Measurements from ENCODE around the gene ZNF350. TPM values are rescaled to one million over a fixed set of nuclear protein-coding genes. Genes with fewer than 3 reads are reported as not detected.

The ZNF350 gene
- total and polyA plus RNA-seq, 2 of the 13 experiments (the other 11 are each of a cell fraction or from before 2014, with no cell fraction given), result 3.7 to 6.9 TPM

DNA sequence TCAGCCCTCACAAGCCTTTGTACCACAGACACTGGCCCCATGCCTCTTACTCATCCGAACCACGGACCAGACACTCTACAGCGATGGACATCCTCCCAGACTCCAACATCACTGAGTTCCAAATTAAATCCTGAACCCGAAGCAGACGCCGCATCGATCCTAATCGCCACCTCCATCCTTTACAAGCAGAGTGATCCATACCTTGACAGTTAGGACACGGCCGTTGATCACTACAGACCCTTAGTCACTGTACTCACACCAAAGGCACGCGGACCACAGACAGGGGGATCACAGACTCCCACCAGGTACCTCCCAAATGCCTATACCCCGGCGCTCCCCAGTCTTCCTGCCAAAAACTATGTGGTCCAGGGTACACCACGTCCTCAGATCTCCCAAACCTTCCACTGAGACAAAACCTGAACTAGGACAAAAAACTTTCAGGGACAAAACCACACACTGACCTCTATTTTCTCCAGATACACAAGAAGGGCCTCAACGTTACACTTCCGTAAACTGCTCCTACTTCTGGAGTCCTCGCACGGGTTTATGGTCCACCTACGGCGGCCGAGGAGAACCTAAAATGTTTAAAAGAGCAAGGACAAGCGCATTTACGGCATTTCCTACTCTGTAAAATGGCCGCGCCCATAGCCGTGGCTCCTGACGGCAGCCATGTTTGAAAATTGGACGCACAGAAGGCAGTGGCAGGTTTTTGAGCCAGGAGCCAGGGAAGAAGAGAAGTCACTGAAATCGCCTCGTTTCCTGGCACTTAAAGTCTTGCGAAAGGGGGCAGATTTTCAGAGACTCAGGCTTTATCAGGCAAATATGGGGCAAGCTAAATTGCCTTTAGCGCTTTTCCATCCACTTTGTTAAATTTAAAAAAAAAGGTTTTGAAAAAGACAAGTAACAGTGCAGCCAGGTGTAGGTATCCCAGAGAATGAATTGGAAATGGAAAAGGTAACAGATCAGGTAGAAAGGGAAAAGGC is at the start of gene ZNF350 (continued):
- TF ChIP-seq, protein P1, sequence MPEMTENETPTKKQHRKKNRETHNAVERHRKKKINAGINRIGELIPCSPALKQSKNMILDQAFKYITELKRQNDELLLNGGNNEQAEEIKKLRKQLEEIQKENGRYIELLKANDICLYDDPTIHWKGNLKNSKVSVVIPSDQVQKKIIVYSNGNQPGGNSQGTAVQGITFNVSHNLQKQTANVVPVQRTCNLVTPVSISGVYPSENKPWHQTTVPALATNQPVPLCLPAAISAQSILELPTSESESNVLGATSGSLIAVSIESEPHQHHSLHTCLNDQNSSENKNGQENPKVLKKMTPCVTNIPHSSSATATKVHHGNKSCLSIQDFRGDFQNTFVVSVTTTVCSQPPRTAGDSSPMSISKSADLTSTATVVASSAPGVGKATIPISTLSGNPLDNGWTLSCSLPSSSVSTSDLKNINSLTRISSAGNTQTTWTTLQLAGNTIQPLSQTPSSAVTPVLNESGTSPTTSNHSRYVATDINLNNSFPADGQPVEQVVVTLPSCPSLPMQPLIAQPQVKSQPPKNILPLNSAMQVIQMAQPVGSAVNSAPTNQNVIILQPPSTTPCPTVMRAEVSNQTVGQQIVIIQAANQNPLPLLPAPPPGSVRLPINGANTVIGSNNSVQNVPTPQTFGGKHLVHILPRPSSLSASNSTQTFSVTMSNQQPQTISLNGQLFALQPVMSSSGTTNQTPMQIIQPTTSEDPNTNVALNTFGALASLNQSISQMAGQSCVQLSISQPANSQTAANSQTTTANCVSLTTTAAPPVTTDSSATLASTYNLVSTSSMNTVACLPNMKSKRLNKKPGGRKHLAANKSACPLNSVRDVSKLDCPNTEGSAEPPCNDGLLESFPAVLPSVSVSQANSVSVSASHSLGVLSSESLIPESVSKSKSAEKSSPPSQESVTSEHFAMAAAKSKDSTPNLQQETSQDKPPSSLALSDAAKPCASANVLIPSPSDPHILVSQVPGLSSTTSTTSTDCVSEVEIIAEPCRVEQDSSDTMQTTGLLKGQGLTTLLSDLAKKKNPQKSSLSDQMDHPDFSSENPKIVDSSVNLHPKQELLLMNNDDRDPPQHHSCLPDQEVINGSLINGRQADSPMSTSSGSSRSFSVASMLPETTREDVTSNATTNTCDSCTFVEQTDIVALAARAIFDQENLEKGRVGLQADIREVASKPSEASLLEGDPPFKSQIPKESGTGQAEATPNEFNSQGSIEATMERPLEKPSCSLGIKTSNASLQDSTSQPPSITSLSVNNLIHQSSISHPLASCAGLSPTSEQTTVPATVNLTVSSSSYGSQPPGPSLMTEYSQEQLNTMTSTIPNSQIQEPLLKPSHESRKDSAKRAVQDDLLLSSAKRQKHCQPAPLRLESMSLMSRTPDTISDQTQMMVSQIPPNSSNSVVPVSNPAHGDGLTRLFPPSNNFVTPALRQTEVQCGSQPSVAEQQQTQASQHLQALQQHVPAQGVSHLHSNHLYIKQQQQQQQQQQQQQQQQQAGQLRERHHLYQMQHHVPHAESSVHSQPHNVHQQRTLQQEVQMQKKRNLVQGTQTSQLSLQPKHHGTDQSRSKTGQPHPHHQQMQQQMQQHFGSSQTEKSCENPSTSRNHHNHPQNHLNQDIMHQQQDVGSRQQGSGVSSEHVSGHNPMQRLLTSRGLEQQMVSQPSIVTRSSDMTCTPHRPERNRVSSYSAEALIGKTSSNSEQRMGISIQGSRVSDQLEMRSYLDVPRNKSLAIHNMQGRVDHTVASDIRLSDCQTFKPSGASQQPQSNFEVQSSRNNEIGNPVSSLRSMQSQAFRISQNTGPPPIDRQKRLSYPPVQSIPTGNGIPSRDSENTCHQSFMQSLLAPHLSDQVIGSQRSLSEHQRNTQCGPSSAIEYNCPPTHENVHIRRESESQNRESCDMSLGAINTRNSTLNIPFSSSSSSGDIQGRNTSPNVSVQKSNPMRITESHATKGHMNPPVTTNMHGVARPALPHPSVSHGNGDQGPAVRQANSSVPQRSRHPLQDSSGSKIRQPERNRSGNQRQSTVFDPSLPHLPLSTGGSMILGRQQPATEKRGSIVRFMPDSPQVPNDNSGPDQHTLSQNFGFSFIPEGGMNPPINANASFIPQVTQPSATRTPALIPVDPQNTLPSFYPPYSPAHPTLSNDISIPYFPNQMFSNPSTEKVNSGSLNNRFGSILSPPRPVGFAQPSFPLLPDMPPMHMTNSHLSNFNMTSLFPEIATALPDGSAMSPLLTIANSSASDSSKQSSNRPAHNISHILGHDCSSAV (CRISPR knock-in tag; IDR thresholded peaks at IDR 0.05; ENCODE audit: borderline replicate concordance), result no peak
- TF ChIP-seq CENPT (CRISPR knock-in tag; IDR thresholded peaks at IDR 0.05; ENCODE audit: low read depth) (no peak), POLR2A (IDR thresholded peaks at IDR 0.05; ENCODE audit: insufficient read depth in 1 of 2, low read depth in 2 of 2, low read length in 2 of 2) (peak; percentile 53 to 72; a peak in 3 of 4 replicates), ELF1 (CRISPR knock-in tag; IDR thresholded peaks at IDR 0.05) (peak; percentile 99), ZNF460 (CRISPR knock-in tag; IDR thresholded peaks at IDR 0.05; ENCODE audit: borderline replicate concordance) (no peak), ZNF17 (CRISPR knock-in tag; IDR thresholded peaks at IDR 0.05) (no peak), ZNF749 (CRISPR knock-in tag; IDR thresholded peaks at IDR 0.05; ENCODE audit: borderline replicate concordance) (no peak), HOXA3 (CRISPR knock-in tag; IDR thresholded peaks at IDR 0.05) (peak; percentile 95), ZNF773 (CRISPR knock-in tag; IDR thresholded peaks at IDR 0.05; ENCODE audit: borderline replicate concordance) (peak; percentile 52; the same call in 1 of the 2 replicates), ZFY (CRISPR knock-in tag; IDR thresholded peaks at IDR 0.05) (peak; percentile 87), NFIC (IDR thresholded peaks at IDR 0.05; ENCODE audit: low read length) (peak; percentile 47; the same call in 1 of the 2 replicates), ERF (CRISPR knock-in tag; IDR thresholded peaks at IDR 0.05) (peak; percentile 88), CCAR2 (optimal IDR thresholded peaks at IDR 0.05; ENCODE audit: low read depth, low read length) (no peak), HDAC1 (CRISPR knock-in tag; IDR thresholded peaks at IDR 0.05) (peak; percentile 85), POLR2AphosphoS5 (IDR thresholded peaks at IDR 0.05; ENCODE audit: low read depth, low read length) (peak; percentile 78)
- TF ChIP-seq, protein P2, sequence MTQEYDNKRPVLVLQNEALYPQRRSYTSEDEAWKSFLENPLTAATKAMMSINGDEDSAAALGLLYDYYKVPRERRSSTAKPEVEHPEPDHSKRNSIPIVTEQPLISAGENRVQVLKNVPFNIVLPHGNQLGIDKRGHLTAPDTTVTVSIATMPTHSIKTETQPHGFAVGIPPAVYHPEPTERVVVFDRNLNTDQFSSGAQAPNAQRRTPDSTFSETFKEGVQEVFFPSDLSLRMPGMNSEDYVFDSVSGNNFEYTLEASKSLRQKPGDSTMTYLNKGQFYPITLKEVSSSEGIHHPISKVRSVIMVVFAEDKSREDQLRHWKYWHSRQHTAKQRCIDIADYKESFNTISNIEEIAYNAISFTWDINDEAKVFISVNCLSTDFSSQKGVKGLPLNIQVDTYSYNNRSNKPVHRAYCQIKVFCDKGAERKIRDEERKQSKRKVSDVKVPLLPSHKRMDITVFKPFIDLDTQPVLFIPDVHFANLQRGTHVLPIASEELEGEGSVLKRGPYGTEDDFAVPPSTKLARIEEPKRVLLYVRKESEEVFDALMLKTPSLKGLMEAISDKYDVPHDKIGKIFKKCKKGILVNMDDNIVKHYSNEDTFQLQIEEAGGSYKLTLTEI (CRISPR knock-in tag; conservative IDR thresholded peaks at IDR 0.05), result no peak
- TF ChIP-seq, protein P3, sequence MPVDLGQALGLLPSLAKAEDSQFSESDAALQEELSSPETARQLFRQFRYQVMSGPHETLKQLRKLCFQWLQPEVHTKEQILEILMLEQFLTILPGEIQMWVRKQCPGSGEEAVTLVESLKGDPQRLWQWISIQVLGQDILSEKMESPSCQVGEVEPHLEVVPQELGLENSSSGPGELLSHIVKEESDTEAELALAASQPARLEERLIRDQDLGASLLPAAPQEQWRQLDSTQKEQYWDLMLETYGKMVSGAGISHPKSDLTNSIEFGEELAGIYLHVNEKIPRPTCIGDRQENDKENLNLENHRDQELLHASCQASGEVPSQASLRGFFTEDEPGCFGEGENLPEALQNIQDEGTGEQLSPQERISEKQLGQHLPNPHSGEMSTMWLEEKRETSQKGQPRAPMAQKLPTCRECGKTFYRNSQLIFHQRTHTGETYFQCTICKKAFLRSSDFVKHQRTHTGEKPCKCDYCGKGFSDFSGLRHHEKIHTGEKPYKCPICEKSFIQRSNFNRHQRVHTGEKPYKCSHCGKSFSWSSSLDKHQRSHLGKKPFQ (CRISPR knock-in tag; IDR thresholded peaks at IDR 0.05; ENCODE audit: insufficient replicate concordance), result no peak

Measured in HepG2 (cell line).